Measurements from ENCODE around the gene IL1RL2.

IL1RL2 gene

DNA sequence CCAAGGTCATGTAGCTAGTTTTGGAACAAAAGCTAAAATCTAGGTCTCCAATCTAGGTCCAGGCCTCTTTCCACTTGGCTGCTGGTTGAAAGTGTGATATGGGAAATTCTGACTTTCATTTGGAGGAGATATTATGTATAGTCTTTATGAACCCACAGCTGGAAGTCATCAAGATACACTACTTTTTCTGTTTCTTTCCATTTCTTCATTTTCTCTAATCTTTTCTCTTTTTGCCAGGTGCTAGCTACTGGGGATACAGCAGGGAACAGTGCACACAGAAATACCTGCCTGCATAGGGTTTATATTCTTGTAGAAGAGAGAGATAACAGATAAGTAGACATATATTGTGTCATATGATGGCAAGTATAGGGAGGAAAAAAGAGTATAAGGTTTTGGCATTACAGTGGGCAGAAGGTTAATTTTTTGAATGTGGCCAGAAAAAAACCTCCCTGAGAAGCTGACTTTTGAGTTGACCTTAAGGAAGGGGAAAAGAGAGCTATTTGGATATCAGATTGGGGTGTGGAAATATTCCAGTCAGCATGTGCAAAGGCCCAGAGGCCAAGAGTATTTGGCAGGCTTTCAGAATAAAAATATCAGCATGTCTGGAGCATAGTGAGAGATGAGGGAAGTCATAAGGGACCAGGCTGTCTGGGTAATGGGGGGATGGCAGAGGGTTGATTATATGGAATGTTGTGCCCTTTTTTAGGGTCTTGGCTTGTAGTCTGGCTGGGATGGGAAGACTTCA is 28.6 kb upstream of the IL1RL2 start:
- DNase-seq (ENCODE audit: low read depth in 2 of 2, low spot score in 1 of 2) = no peak

DNA sequence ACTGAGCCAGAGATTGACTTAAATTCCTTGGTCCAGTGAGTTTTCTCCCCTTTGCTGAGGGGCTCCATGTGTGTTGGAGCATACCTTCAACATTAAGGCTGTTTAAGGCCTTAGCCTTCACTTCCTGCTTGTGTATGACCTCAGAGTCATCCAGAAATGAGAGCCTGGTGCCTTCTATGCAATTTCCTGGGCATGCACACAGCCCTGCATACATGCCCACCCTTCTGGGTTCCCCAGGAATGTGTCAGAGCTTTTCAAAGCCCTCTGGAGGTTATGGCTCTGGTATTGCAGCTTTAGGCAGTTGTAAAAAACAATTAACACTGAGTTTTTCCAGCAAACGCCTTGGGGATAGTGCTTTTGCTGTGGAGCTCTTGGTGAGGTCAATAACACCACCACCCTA is 27.5 kb upstream of the IL1RL2 start:
- DNase-seq (ENCODE audit: low read depth in 2 of 2, low spot score in 1 of 2) = no peak

DNA sequence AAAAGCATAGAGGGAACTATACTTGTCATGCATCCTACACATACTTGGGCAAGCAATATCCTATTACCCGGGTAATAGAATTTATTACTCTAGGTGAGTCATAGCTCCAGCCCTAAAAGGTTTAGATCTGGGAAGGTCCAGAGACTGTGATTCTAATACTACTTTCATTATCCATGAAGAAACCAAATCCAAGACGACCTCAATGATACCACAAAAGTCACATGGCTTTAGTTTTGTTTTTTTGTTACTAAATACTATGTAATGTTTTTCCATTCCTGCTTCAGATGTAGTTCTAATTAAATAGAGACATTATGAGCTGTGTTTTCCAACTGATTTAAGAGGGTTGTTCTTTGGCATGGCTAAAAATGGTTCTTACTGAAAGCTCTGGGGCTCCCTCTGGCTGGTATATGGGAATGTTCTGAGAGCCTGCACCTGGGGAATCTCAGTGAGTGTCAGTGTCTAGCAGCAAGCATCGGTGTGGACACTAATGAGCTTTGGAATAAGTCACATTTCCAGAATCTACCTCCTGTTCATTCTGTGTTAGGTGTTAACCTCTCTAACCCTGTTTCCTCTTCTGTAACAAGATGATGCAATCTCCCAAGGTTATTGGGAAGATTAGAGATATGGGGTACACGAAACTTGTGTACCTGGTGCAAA is 20.5 kb upstream of the IL1RL2 start:
- DNase-seq (ENCODE audit: low read depth in 2 of 2, low spot score in 1 of 2) = no peak

DNA sequence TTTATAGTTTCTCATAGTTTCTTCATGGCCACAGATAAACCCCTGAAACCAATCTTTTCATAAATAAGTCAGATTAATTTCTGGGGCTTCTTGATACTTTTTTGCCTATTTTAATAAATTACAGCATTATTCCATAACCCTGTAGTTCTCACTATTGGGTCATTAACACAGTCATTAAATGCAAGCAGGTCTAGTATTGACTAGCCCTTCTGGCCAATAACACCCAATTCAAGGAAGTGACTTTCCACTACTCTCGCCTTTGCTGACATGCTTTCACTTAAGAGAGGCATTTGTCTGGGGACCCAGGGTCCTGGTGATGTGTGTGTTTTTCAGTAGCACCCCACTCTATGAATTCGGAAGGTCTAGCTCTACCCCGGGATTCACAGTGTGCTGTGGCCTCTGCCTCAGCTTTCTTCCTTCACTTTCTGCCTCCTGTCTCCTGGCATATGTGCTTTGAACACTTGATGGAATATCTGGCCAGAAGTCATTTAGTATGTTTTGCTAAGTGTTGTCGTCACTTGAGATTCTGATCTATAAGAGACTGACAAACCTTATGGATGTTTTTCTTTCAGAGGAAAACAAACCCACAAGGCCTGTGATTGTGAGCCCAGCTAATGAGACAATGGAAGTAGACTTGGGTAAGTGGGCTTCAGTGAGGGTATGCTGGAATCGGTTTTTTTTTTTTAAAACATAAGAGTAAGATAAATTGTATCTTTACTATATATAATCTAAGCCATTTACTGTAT is 18.6 kb upstream of the IL1RL2 start:
- DNase-seq (ENCODE audit: low read depth in 2 of 2, low spot score in 1 of 2) = no peak

DNA sequence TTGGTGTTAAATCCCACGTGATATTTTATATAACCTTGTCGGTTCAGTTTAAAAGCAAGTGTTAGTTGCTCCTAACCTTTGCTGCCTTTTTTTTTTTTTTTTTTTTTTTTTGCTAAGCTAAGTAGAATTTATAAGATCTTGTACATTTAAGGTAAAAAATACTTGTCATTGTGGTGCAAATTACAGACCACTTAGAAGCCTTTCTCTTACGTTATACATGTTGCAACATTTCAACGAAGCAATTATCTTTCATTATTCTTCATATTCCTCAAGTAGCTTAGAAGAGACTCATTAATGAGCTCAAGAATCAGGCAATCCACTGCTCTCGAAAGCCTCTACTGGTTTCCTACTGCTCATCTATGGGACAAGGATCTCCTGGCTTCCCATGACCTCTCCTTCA is 14.9 kb upstream of the IL1RL2 start:
- DNase-seq (ENCODE audit: low read depth in 2 of 2, low spot score in 1 of 2) = no peak

DNA sequence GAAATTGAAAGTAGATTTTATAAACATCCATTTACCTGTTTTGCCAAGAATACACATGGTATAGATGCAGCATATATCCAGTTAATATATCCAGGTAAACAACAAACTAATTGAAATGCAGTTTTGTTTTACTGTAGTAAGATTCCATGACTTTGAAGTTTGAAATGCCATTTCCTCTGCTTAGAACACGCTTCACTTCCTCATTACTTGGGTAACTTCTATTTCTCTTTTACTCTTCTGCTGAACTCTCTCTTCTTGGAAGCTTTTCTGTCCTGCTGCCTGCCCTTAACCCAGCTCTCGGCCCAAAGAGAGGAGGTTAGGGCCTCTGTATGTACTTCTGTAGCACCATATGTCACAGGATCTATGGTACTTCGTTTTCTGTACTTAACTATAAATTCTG is 14.1 kb upstream of the IL1RL2 start:
- DNase-seq (ENCODE audit: low read depth in 2 of 2, low spot score in 1 of 2) = no peak

DNA sequence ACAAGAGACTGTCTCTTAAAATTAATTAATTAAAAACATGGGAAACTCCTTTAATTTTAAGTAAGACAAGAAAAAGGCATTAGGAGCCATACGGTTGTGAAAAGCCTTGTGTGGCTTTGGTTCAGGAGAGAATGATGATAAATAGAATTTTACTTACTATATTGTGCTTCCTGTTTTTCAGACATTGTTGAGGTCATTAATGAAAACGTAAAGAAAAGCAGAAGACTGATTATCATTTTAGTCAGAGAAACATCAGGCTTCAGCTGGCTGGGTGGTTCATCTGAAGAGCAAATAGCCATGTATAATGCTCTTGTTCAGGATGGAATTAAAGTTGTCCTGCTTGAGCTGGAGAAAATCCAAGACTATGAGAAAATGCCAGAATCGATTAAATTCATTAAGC is 10.7 kb upstream of the IL1RL2 start:
- DNase-seq (ENCODE audit: low read depth in 2 of 2, low spot score in 1 of 2) = no peak

DNA sequence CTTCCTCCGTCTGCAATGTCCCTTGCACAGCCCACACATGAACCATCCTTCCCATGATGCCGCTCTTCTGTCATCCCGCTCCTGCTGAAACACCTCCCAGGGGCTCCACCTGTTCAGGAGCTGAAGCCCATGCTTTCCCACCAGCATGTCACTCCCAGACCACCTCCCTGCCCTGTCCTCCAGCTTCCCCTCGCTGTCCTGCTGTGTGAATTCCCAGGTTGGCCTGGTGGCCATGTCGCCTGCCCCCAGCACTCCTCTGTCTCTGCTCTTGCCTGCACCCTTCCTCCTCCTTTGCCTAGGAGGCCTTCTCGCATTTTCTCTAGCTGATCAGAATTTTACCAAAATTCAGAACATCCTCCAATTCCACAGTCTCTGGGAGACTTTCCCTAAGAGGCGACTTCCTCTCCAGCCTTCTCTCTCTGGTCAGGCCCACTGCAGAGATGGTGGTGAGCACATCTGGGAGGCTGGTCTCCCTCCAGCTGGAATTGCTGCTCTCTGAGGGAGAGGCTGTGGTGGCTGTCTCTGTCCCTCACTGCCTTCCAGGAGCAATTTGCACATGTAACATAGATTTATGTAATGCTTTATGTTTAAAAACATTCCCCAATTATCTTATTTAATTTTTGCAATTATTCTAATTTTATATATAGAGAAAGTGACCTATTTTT is 8.9 kb upstream of the IL1RL2 start:
- no peak for DNase-seq (ENCODE audit: low read depth in 2 of 2, low spot score in 1 of 2)

DNA sequence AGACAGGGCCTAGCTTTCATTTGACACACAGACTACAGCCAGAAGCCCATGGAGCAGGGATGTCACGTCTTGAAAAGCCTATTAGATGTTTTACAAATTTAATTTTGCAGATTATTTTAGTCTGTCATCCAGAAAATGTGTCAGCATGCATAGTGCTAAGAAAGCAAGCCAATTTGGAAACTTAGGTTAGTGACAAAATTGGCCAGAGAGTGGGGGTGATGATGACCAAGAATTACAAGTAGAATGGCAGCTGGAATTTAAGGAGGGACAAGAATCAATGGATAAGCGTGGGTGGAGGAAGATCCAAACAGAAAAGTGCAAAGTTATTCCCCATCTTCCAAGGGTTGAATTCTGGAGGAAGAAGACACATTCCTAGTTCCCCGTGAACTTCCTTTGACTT is 7.8 kb upstream of the IL1RL2 start:
- DNase-seq (ENCODE audit: low read depth in 2 of 2, low spot score in 1 of 2) = no peak

DNA sequence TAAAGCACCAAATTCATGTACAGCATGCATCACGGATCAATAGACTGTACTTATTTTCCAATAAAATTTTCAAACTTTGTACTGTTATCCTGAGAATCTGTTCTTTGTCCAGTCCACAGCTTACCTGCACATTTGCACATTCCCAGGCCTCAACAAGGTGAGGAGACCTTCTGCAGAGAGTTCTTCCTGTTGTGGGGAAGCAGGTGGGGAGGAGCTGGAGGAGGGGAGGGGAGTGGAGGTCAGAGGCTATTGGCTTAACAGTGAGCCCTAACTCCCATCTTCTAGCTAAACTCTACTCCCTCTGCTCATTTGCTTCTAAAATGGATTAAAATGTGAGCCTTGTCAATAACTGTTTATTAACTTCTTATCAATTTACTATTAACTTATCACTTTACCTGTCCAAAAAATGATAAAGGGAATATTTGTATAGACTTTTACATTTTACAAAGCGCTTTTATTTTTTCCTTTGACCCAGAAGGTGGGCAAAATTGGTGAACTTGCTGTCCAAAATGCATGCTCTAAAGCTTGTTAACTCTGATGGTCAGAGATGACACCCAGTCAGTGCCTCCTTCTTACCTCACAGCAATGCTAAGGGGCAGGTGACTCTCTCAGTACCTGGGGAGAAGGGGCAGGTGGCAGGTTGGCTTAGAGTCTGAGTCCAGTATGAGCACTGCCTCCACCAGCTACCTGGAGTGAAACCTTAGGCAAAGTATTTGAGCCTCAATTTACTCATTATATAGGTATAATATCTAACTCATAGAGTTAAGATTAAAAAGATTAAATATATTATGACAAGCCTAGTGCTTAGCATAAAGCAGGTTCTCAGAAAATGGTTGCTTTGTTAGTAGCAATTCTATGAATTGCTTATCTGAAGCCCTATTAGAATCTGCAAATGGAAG is 6.8 kb upstream of the IL1RL2 start:
- DNase-seq (ENCODE audit: low read depth in 2 of 2, low spot score in 1 of 2) = no peak

DNA sequence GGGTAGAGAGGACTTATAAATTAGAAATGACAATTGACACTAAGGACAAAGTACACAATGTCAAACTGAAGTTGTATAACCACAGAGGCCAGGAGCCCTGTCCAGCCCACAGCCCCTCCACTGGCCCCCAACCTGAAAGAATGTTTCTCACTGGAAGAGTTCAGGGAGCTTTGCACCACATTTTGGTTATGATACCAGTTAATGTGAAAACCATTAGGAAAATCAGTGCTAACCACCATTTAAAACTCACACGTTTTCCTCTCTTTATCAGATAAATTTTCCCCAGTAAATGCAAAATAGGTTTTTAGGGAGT is 6.2 kb upstream of the IL1RL2 start:
- no peak for DNase-seq (ENCODE audit: low read depth in 2 of 2, low spot score in 1 of 2)

DNA sequence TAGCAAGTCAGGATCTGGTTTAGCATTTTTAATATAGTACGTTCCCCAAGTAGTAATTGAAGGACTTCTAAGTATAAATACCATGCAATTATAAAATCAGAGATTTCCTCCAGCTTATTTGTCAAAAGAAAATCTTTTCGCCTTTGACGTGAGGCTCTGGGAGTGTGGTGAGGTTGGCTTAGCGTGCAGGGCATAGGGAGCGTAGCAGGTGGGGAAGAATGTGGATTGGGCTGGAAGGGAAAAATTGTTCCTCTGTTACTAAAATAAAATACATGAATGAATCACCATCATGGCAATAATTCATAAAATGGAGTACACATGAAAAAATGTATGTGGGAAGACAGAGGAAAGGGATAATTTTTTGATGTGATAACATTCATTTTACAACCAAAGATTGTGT is 5.4 kb upstream of the IL1RL2 start:
- DNase-seq (ENCODE audit: low read depth in 2 of 2, low spot score in 1 of 2) = no peak

DNA sequence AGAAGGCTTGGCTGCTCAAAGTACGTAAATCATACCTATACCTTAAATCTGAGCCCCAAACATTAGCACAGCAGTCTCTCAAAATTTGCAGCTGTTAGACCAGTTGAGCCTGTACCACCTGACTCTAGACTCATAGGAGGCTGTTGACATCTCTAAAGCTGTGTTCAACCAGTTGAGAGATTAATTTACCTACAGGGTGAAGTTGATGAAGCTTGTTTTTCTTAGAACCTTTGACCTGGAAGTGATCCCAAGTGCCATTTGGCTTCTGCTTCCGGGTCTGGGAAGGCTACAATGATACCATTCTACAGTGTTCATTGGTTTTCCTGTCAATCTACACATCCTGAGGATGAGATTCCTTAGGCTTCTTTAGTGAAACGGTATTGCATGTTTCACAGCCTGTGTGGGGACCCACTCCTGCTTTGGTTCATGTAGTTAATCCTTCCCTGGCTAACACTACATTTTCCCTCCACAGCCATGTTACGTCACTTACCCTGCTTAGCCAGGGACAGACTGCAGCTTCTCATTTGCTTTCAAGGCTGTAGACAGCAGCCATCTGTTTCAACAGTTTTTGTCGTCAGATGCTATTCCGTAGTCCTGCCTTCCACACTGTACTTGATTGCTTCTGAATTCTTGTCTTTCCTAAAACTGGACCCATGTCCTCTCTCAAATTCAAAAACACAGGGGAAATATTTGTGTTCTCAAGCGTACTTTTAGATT is 4.7 kb upstream of the IL1RL2 start:
- no peak for DNase-seq (ENCODE audit: low read depth in 2 of 2, low spot score in 1 of 2)

DNA sequence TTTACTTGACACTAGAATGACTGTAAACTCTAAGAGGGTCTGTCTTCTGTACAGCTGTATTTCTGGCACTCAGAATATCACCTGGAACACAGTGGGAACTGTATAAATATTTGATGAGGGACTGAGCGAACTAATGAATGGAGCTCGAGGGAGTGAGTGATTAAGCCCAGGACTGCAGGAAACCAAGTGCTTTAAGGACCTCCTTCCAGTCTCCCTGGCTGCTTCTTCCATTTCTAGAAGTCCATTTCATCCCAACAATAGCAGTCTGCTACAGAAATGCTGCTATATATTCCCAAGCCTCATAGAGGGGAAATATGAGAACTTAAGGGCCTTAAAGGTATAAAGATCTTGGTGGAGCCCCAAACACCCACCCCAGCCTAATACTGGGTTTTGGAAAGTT is 2.8 kb upstream of the IL1RL2 start:
- no peak for DNase-seq (ENCODE audit: low read depth in 2 of 2, low spot score in 1 of 2)

DNA sequence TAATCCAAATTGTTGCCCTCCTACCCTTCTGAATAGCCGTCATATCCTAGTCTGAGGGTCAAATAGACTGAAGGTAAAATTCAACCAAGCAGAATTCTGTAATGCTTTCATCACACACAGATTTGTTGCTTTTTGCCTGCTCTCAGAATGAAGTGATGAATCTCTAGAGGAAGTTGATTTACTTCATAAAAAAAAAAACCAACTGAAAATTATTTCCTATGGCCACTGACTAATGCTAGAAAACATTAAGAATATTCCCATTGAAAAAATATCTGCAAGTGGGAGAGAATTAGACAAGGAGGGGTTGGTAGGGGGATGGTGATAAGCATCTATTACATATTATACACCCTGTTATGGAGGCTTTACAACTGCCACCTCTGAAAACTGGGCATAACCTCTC is 2.3 kb upstream of the IL1RL2 start:
- no peak for DNase-seq (ENCODE audit: low read depth in 2 of 2, low spot score in 1 of 2)

DNA sequence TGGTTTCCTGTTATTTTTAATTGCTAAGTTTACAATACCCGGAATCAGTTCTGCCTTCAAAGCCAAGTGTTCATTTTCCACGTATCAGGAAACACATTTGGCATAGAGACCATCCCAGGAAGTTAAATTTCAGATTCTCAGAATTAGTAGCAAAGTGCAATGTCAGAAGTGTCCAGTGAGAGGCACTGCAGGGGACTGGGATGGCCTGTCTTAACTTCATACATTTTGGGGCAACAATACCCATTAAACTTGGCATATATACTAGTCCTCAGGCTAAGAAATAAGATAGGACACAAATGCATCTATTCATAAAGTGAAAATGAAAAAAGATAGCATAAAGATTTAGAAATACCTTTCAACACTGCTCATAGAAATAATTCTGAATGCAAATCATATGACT is 1.5 kb upstream of the IL1RL2 start:
- no peak for DNase-seq (ENCODE audit: low read depth in 2 of 2, low spot score in 1 of 2)

DNA sequence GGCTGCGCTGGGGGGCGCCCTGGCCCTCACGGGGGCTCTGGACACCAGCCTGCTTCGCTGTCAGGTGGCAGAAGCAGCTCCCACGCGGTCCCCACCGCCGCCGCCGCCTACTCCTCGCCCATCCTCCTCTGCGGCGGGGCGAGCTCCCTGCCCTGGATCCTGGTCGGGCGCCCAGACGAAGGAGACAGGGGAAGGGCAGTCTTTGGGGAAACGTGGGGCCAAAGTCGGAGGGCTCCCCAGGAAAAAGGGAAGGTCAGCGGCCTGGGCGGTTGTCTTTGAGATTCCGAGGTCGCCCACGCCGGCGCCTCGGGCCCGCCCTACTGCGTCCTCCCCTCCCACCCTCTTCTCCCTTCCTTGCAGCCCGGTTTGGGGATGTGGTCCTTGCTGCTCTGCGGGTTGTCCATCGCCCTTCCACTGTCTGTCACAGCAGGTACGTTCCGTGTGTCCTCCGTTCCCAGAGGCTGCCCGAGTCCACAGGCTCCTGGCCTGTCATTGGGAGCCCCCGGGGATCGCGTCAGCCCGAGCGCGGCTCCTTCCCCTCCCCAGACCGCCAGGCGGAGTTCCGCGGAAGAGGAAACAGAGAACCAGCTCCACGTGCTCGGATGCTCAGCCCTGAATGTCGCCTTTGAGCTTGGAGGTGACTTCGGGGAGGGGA is 800 bp downstream of the IL1RL2 start:
- no peak for DNase-seq (ENCODE audit: low read depth in 2 of 2, low spot score in 1 of 2)

DNA sequence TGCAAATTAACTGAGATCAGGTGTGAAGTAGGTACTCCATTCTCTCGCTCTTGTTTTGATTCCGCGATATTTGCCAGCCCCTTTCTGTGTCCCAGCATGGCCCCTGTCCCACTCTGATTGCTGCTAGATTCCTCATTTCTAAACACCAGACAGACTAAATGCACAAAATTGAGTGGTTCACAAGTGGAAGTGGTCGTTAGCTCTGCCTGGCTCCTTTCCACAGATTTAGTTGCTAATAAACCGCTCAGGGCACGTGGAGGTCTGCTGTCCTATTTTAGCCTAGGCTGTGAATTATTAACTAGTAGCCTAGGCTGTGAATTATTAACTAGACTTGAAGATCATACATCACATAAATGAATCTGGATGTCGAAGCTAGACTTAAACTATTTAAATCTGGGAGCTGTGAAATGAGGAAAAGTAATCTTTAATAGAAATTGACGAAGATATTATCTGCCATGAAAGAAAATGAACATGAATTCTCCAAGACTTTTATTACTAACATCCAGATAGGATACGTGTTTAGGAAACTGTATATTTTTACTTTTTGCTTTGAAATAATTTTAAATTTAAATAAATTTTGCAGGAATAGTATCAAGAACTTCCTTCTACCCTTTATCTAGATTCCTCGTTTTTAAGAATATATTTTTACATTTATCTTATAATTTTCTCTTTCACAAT is 3.7 kb downstream of the IL1RL2 start:
- no peak for DNase-seq (ENCODE audit: low read depth in 2 of 2, low spot score in 1 of 2)

DNA sequence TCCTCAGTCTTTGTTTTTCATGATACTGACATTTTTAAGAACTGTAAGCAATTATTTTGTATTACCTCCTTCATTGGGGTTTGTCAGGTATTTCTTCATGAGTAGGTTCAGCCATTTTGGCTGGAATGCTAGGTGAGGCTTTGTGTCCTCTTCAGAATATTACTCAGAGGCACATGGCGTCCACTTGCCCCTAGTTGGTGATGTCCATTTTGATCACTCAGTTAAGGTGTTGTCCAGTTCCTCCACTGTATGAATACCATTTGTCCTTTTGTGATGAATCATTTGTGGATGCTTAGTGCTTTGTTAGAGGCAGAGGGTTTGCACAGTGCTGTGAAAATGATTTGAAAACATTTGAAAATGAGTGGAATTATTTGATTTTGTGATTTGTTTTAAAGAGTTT is 4.7 kb downstream of the IL1RL2 start:
- no peak for DNase-seq (ENCODE audit: low read depth in 2 of 2, low spot score in 1 of 2)

All from stimulated activated CD8-positive, alpha-beta memory T cell treated with anti-CD3 and anti-CD28 coated beads, Interleukin-4, amount 100 ng/mL, for 1 hour (primary cell).